GM19193 (cell line): Measurements from ENCODE around the gene EVC.

Source experiments
- POLR2A ChIP-seq: IDR thresholded peaks from 4 replicates; pipeline ENCODE4 v1.6.1; 2011; ENCODE audit not compliant: insufficient read depth, insufficient read length; ENCODE audit errors: extremely low read depth

EVC gene

DNA sequence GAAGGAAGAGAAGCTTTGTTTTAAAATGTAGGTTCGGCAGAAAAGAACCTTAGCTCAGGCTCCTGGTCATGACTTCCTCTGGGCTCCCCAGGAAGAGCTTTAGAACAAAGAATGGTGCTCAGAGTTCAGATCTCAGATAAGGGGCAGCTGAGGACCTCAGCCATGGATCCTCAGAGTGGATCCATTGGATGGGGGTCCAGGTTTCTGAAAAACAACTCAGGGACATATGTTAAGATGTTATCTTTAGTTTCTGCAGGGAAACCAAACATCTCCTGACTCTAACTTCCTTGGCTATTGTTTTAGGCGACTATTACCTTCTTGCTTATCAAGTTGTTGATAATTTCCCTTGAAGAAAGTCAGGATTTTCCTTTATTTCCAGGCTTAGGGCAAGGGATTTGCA is 5.4 kb downstream of the EVC start:
- no peak for TF ChIP-seq POLR2A

DNA sequence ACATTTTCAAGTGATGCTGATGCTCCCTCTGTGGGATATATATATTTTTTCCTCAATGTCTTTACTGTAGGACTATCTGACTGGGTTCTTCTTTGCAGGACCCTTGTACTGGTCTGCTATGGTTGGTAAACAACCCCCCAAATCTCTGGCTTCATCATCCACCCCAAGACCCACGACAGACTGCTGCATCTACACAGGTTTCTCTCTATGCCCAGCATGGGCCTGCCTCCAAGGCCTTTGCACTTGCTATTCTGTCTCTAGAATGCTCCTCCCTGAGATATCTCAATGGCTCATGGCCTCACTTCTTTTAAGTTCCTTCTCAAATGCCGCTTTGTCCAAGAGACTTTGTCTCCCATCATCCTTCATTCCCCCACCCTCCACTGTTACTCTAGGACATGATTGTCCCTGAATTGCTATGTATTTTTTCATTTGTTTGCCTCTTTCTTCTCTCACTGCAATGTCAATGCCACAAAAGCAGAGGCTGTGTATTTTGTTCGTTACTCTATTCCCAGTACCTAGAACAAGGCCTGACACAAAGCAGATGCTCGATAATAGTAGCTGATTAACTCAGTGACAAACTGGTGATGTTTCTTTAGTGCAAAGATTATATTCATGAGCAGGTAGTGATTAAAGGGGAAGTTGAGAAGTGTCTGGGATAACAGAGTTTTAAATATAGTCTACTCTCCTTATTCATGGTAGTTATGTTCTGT is 6.6 kb downstream of the EVC start:
- no peak for TF ChIP-seq POLR2A

DNA sequence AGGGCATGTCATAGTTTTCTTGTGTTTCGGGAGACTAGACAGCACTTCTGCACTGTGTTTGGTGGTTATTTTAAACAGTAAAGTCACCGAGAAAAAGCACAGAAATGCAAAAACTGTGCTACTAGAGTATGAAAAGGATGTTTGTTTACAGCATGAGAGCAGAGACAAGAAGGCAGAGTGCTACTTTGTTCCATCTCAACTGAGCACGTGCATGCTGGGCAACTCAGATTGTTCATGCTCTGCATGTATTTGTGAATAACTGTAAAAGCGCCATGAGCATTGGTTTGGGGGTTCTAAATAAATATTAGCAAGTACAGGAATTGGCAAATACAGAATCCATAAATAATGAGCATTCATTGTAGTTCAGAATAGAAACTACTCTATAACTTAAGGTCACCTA is 7.4 kb downstream of the EVC start:
- no peak for TF ChIP-seq POLR2A

DNA sequence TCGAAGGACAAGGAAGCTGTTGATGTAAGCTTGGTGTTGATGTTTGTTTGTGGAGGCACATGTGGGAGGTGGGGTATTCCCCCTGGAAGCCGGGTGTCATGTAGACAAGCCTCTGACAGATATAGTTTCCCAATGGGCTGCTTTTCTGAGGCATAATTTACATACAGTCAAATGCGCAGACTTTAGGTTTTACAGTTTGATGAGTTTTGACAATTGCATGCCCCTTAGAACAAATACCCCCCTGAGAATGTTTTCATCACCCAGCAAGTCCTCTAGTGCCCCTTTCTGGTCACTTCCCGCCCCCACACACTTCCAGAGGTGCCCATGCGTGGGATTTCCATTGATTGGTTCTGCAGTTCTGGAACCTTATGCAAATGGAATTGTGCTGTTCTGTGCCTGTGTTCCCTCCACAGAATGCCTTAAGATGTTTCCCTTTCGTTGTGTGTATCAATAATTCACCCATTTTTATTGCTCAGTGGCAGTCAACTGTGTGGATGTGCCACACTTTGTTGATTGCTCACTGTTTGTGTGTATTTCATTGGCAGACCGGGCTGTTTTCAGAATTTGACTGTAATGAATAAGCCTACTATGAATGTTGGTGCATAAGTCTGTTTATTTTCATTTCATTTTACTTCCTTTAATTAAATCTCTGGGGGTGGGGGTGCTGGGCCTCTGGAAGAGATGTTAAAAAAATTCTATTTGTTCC is 8.5 kb downstream of the EVC start:
- no peak for TF ChIP-seq POLR2A

DNA sequence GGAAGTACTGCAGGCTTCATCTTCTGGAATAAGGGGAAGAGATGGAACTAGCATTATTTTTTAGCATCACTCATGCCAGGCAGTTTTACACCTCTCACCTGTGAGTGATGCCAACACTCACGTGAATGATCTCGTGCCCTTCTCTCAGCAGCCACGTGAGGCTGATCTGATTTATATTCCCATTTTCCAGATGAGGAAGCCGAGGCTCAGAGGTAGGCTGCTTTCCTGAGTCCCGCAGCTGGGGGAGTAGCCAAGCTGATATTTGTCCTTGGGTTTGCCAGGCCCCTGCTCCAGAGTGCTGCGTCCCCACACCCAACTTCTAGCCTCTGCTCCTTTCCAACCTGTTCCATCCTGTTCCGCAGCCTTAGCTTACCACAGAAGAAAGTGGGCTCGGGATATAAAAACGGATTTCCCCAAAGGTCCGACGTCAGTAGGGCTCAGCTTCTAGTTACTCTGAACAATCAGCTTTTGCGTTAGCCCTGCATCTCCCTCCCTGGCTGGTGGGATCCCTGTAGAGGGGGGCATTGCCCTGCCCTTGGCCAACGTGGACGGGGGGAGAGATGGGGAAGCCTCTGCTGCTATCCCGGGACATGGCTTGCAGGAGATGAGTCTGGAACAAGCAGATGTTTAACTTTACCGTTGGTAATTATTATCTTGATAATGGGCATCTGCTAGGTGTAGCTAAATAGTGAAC is 9.3 kb downstream of the EVC start:
- no peak for TF ChIP-seq POLR2A

DNA sequence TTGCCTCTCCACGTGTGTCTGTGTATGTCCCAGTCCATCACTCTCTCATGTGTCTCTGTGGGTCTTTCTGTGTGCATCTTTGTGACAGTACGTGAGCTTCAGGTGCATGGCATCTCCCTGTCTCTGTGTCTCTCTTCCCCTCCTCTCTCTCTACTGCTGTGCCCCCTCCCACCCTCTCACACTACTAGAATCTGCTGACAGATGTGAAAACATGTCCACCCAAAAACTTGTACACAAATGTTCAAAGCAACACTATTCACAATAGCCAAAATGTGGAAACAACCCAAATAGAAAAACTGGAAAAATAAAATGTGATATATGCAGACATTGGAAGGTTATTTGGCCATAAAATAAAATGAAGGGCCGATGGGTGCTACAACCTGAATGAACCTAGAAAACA is 10.0 kb downstream of the EVC start:
- TF ChIP-seq POLR2A, result no peak

DNA sequence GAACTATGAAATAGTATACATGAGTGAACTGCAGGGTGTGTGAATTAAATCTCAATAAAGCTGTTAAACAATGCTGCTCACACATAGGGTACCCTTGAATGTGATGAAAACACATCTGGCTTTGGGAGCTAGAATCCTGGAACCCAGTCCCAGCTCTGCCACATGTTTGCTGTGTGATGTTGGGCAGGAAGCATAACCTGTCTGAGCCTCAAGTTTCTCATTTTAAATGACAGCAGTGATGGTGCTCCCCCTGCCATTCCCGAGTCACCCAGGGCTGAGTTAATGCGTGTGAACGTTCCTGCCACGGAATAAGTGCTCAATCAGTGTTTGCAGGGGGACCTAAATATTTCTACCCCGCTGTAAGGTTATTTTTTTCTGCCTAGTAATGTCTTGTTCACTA is 10.9 kb downstream of the EVC start:
- TF ChIP-seq POLR2A, result no peak

DNA sequence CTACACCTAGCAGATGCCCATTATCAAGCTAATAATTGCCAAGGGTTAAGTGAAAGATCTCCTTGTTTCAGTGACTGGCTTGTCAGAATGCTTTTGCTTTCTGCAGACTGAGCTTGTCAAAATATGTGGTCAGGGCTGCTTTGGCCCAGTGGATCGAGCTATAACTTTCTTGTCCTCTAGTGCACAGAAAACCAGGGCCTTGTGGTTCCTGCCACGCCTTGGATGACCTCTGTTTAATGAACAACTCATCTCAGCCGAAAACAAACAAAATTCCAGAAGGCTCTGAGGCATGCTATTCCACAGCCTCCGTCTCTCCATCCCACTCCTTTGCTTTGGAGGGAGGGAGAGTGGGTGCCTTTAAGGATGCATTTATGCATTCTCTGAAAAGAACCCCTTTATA is 11.3 kb downstream of the EVC start:
- no peak for TF ChIP-seq POLR2A

DNA sequence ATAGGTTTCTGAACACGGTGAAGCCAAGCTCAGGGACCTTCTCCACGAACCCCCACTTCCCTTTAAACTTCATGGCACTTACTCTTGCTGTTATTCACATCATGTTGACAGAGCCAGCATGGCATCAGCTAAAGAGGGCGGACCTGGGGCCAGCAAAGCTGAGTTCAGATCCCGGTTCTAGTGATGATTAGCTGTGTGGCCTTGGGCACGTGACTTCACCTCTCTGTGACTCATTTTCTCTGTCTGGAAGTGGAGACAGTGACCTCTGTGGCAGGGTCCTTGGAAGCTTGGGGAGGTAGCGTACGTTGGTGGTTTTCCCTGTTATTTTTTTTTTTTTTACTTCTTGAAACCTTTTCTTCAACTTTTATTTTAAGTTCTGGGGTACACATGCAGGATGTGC is 13.4 kb downstream of the EVC start:
- no peak for TF ChIP-seq POLR2A

DNA sequence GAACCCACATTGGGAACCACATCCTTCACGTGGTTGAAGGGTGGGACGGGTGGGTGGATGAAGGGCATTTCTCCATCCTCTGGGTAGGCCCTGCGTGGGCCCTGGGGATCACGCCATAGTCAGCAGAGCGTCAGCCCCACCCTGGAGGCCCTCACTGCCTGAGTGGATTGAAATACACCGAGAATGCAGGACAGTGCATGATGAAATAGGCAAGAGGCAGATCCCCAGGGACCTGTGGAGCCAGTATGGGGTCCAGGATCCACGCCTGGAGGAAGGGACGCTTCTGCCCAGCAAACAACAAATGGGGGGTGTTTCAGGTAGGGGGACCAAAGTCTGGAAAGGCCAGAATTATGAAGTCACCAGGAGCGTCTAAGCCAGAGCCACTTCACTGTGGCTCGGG is 19.4 kb downstream of the EVC start:
- TF ChIP-seq POLR2A, result no peak

DNA sequence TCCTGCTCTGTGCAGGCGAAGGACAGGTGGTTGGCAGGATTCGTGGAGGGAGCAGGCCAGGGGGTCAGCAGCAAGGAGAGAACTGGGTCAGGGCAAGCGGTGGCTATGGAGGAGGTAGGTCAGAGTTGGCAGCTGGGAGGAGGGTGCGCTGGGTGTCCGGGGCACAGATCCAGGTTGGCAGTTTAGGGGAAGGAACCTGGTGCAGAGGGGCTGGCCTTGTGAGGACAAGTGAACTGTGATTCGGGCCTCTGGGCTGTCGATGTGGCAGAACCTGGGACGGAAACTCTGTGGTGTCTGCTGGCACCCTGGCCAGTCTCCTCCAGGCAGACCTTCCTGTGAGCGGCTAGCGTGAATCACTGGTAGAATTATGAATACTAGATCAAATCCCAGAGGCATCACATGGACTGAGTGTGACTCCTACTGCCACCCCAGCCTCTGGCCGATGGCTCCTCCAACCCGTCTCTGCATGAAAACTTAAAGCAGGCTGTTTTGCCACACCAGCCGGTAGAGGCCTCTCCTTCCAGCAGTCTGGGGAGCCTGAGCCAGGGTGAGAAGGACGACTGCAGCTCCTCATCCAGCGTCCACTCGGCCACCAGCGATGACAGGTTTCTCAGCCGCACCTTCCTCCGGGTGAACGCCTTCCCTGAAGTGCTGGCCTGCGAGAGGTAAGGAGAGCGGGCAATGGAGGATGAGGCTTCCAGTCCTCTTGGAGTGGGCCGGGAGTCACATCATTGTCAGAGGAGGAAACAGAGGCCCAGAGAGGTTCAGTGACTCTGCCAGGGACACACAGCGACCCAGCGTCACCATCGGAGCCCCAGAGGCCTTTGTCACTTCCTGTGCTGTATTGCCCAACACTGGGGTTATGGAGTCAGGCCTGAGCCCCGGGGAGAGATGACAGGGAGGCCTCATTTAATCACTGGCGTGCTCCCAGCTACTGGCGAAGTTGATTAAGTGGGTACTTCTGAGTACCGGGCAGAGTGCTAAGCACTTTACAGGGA is 20.3 kb downstream of the EVC start:
- no peak for TF ChIP-seq POLR2A

DNA sequence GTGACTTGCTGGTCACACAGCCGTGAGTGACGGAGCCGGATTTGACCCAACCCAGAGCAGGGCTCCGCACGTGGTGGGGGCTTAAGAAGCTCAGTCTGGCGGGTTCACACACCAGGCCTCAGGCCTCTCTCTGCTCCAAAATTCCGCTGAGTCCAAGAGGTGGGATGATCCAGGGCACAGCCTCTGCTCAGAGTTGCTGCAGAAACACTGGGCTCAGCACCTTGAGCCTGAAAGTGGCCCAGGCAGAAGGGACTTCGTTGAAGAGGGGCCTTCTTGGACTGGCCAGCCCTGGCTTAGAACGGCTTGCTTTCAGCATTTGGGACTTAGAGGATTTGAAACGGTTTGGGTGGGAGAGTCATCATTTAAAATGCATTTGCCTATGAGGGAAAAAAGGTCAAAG is 21.2 kb downstream of the EVC start:
- TF ChIP-seq POLR2A, result no peak

DNA sequence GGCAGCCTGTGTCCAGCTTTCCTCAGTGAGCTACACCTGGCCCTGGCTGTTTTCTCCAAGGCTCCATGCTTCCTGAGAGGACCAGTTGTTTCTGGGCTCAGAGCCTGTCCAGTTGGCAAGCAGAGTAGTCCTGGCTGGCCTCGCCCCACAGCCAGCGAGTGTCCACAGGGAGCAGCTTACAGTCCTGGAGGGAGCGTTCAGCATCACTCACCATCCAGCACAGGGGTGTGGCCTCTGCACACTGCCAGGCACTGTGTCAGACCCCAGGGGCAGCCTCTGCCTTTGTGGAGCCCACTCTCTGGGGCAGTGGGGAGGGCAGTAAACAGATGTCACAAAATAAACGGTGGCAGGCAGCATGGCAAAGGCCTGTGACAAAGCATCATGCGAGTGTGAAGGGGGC is 23.9 kb downstream of the EVC start:
- TF ChIP-seq POLR2A, result no peak

DNA sequence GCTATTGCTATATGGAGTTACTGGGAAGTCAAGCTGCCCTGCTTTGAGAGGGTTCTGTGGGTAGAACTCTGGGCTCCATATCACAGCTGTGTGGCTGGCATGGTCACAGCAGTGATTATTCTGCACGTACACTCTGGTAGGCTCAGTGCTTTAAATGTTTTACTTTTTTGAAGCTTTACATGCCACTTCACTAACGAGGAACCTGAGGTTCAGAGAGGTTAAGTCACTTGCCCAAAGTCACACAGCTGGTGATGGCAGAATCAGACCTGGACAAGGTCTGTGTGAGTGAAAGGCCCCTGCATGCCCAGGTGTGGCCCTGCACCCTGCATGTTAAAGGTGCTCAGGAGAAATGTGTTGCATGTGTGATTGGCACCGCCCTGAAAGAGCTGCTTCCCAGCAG is 24.5 kb downstream of the EVC start:
- TF ChIP-seq POLR2A, result no peak

DNA sequence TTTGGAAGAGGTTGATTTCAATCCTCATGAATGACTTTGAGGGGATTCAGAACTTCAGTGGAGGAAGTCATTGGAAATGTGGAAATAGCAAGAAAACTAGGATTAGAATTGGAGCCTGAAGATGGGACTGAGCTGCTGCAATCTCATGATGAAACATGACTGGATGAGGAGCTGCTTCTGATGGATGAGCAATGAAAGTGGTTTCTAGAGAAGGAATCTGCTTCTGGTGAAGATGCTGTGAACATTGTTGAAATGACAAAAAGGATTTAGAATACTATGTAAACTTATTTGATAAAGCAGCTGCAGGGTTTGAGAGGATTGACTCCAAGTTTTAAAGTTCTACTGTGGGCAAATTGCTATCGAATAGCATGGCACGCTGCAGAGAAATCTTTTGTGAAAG is 27.1 kb downstream of the EVC start:
- TF ChIP-seq POLR2A, result no peak
